ENCODE measurements around the gene SLC2A1.

- no peak for TF ChIP-seq PRDM4 (tag by site-specific recombination; IDR thresholded peaks at IDR 0.05)
- TF ChIP-seq ZNF114 (tag by site-specific recombination; IDR thresholded peaks at IDR 0.05), result no peak
Measured at GRCh38 chr1:43007377-43008114, 48.9 kb upstream of the SLC2A1 start.
